ENCODE results near the gene SLC22A13. TPM values are rescaled to one million over a fixed set of nuclear protein-coding genes. Genes with fewer than 3 reads are reported as not detected.
"Not testable (repeated sequence)": the region's sequence is repeated elsewhere in the genome, so short reads cannot be mapped to it uniquely, and the experiment has no call there.

The SLC22A13 gene
- total RNA-seq, 4 donors from 2014 or later, result 0.48 to 0.76 TPM; not detected in 2

GRCh38 chr3:38278841-38279240 lies 13.2 kb downstream of the SLC22A13 start:
- 87 to 97% methylated on average over 5 of the region's 5 CpGs for WGBS, 2 donors
- H3K9me3 ChIP-seq, result no peaks in the 10 kb centered on the region
- no peak for DNase-seq

GRCh38 chr3:38281895-38282686 lies 16.5 kb downstream of the SLC22A13 start, which contains the start of gene SLC22A14:
SLC22A14 (plus strand) TSS chr3:38282294; CDS start chr3:38306027, 23,733 bp downstream.
- 75 to 82% methylated on average over 3 to 12 of the region's 14 CpGs for WGBS, 2 donors
- H3K27me3 ChIP-seq, result no peaks in the 10 kb centered on the region
- no peak for DNase-seq
- H3K9me3 ChIP-seq, result no peaks in the 10 kb centered on the region
- peaks cover 0 to 7% (median 0%) of the 10 kb centered on the region in 3 donors for H3K4me1 ChIP-seq
- no peak within 1 kb of the TSS for H3K27ac ChIP-seq
- intact Hi-C loops (cut with DNase I), result no loop called here
- no peak within 1 kb of the TSS for H3K4me3 ChIP-seq
- TF ChIP-seq CTCF (IDR thresholded peaks at IDR 0.05) (no peak), POLR2A (IDR thresholded peaks at IDR 0.05) (no peak)
- peaks cover 0 to 11% (median 0%) of the 10 kb centered on the region in 3 donors for H3K36me3 ChIP-seq

More at GRCh38 chr3:38278841-38279240, 13.2 kb downstream of the SLC22A13 start:
- no peak for TF ChIP-seq CTCF (IDR thresholded peaks at IDR 0.05)
- no peak for TF ChIP-seq POLR2A (IDR thresholded peaks at IDR 0.05)
- Histone ChIP-seq H3K36me3 (peaks cover 0 to 43% (median 0%) of the 10 kb centered on the region in 3 donors), H3K4me3 (no peak overlapping the region), H3K27ac (no peak overlapping the region), H3K27me3 (no peaks in the 10 kb centered on the region), H3K4me1 (peaks cover 0 to 7% (median 0%) of the 10 kb centered on the region in 3 donors)
- intact Hi-C loops (cut with DNase I), result no loop called here

- H3K36me3 ChIP-seq, result no peaks in the 10 kb centered on the region
- H3K4me3 ChIP-seq, result no peak overlapping the region
- TF ChIP-seq POLR2A (IDR thresholded peaks at IDR 0.05), result no peak
- TF ChIP-seq CTCF (IDR thresholded peaks at IDR 0.05), result no peak
- peaks cover 0 to 7% (median 0%) of the 10 kb centered on the region in 3 donors for H3K4me1 ChIP-seq
- no peak for DNase-seq
- H3K27me3 ChIP-seq, result no peaks in the 10 kb centered on the region
- H3K27ac ChIP-seq, result no peak overlapping the region
- intact Hi-C loops (cut with DNase I), result no loop called here
- 77% methylated on average over 10 to 12 of the region's 16 CpGs for WGBS, 2 donors
- H3K9me3 ChIP-seq, result no peaks in the 10 kb centered on the region
Observed at GRCh38 chr3:38283810-38284755, 18.5 kb downstream of the SLC22A13 start.

GRCh38 chr3:38284756-38285150 lies 19.1 kb downstream of the SLC22A13 start:
- H3K4me3 ChIP-seq, result no peak overlapping the region
- DNase-seq, result no peak
- 82 to 90% methylated on average over 6 of the region's 6 CpGs for WGBS, 2 donors

GRCh38 chr3:38289286-38290217 lies 23.9 kb downstream of the SLC22A13 start:
- H3K36me3 ChIP-seq; H3K27me3 ChIP-seq; H3K27ac ChIP-seq; H3K9me3 ChIP-seq; H3K4me1 ChIP-seq; intact Hi-C loops (cut with DNase I); H3K4me3 ChIP-seq; DNase-seq: not testable (repeated sequence)
- 92 to 93% methylated on average over 13 to 16 of the region's 16 CpGs for WGBS, 2 donors

More at GRCh38 chr3:38284756-38285150, 19.1 kb downstream of the SLC22A13 start:
- Histone ChIP-seq H3K36me3 (no peaks in the 10 kb centered on the region), H3K9me3 (no peaks in the 10 kb centered on the region), H3K27me3 (no peaks in the 10 kb centered on the region), H3K4me1 (peaks cover 0 to 7% (median 0%) of the 10 kb centered on the region in 3 donors), H3K27ac (no peak overlapping the region)
- TF ChIP-seq POLR2A (IDR thresholded peaks at IDR 0.05) (no peak), CTCF (IDR thresholded peaks at IDR 0.05) (no peak)
- intact Hi-C loops (cut with DNase I), result no loop called here

- H3K27me3 ChIP-seq; H3K4me3 ChIP-seq; H3K9me3 ChIP-seq; DNase-seq; H3K36me3 ChIP-seq; intact Hi-C loops (cut with DNase I): not testable (repeated sequence)
- WGBS, 2 donors, result 50 to 53% methylated on average over 4 of the region's 4 CpGs
- Histone ChIP-seq H3K27ac (peak overlapping the region in 2 of 4 donors; percentile 40 to 58), H3K4me1 (peaks cover 0 to 18% (median 0%) of the 10 kb centered on the region in 3 donors)
Observed at GRCh38 chr3:38297053-38297452, 31.4 kb downstream of the SLC22A13 start.

All from esophagus squamous epithelium (tissue), 5 donors.